Mucosa of descending colon (tissue), 3 donors: ENCODE measurements around the gene NFIX. TPM values are rescaled to one million over a fixed set of nuclear protein-coding genes. Genes with fewer than 3 reads are reported as not detected.

ENCODE experiments used
- ATAC-seq: fragments of 200-7000 bp; cut with Tn5 transposase; one replicate; pipeline ENCODE4 v1.9.1; 2020; ENCODE audit warnings: mild to moderate bottlenecking, moderate library complexity
- DNase-seq, 3 donors: peaks; one replicate each; pipeline ENCODE4 v3.0.0-alpha.2; 2020
- H3K36me3 ChIP-seq: fragments of 200-600 bp; one replicate; pipeline ENCODE4 v1.8.0; 2021; ENCODE audit warnings: low read depth, mild to moderate bottlenecking
- H3K4me1 ChIP-seq: fragments of 200-600 bp; one replicate; pipeline ENCODE4 v1.8.0; 2021; ENCODE audit warnings: low read depth, mild to moderate bottlenecking
- H3K4me3 ChIP-seq: fragments of 200-600 bp; one replicate; pipeline ENCODE4 v1.8.0; 2021; ENCODE audit warnings: mild to moderate bottlenecking
- H3K9me3 ChIP-seq: fragments of 200-600 bp; one replicate; pipeline ENCODE4 v1.8.0; 2021; ENCODE audit warnings: mild to moderate bottlenecking
- CTCF ChIP-seq: fragments of 200-600 bp; IDR thresholded peaks from one replicate; pipeline ENCODE4 v1.8.0; 2022; ENCODE audit warnings: antibody characterized with exemption, mild to moderate bottlenecking
- intact Hi-C, 2 donors: fragments of 100-400 bp; cut with DNase I in 1 of 2; cut with micrococcal nuclease in 1 of 2; formaldehyde crosslinking; loops; one replicate each; pipeline versions ENCODE4 v1.11.0 to v1.11.1; 2022; cut with DNase I, micrococcal nuclease
- total RNA-seq, 3 donors: library from RNA; stranded (reverse); fragmentation: NEBNext Ultra II Directional in 2 of 3; extraction: Animal tissue kit (Norgen Biotek cat#: 25700) in 2 of 3; gene quantifications; one replicate each; pipeline versions ENCODE4 v1.2.1 to v1.2.4, GENCODE V29; 2021 to 2023
- donor health status: DM: no; HTN: no; CAD: no; lungs with moderate emphysema.
- donor health status: DM: no; HTN: no; CAD: no.
- donor health status: DM: no; HTN: yes; CAD: no.

The NFIX gene
- total RNA-seq, 3 donors from 2014 or later, result 59.4 to 238 (median 64.6) TPM

GRCh38 chr19:13119627-13120026 lies 124.4 kb downstream of the NFIX start:
- ATAC-seq, result no peak
- no peak overlapping the region for H3K4me3 ChIP-seq
- no peaks in the 10 kb centered on the region for H3K9me3 ChIP-seq
- peaks cover 23% of the 10 kb centered on the region for H3K4me1 ChIP-seq
- intact Hi-C loops, result no loop called here
- no peak for TF ChIP-seq CTCF
- no peaks in the 10 kb centered on the region for H3K36me3 ChIP-seq
- no peak for DNase-seq

- ATAC-seq, result no peak
- no peak for TF ChIP-seq CTCF
- intact Hi-C loops, result no loop called here
- DNase-seq, result no peak
- Histone ChIP-seq H3K4me1 (peaks cover 23% of the 10 kb centered on the region), H3K9me3 (no peaks in the 10 kb centered on the region), H3K36me3 (no peaks in the 10 kb centered on the region), H3K4me3 (no peak overlapping the region)
Measured at GRCh38 chr19:13120031-13120430, 124.8 kb downstream of the NFIX start.

GRCh38 chr19:13120817-13121216 lies 125.5 kb downstream of the NFIX start:
- Histone ChIP-seq H3K9me3 (no peaks in the 10 kb centered on the region), H3K36me3 (no peaks in the 10 kb centered on the region), H3K4me3 (no peak overlapping the region), H3K4me1 (peaks cover 17% of the 10 kb centered on the region)
- DNase-seq (no peak), ATAC-seq (no peak)
- intact Hi-C loops, result no loop called here
- TF ChIP-seq CTCF, result no peak

GRCh38 chr19:13121551-13122274 lies 126.4 kb downstream of the NFIX start:
- TF ChIP-seq CTCF, result no peak
- Histone ChIP-seq H3K4me3 (no peak overlapping the region), H3K4me1 (peaks cover 13% of the 10 kb centered on the region), H3K9me3 (no peaks in the 10 kb centered on the region), H3K36me3 (no peaks in the 10 kb centered on the region)
- ATAC-seq (no peak), DNase-seq (no peak)
- intact Hi-C loops, result no loop called here

GRCh38 chr19:13122275-13122878 lies 127.1 kb downstream of the NFIX start:
- no peak for ATAC-seq
- no peak overlapping the region for H3K4me3 ChIP-seq
- peaks cover 13% of the 10 kb centered on the region for H3K4me1 ChIP-seq
- intact Hi-C loops, result no loop called here
- DNase-seq, result no peak
- H3K36me3 ChIP-seq, result no peaks in the 10 kb centered on the region
- TF ChIP-seq CTCF, result no peak
- H3K9me3 ChIP-seq, result no peaks in the 10 kb centered on the region
